ENCODE results near the gene AOPEP.

DNA sequence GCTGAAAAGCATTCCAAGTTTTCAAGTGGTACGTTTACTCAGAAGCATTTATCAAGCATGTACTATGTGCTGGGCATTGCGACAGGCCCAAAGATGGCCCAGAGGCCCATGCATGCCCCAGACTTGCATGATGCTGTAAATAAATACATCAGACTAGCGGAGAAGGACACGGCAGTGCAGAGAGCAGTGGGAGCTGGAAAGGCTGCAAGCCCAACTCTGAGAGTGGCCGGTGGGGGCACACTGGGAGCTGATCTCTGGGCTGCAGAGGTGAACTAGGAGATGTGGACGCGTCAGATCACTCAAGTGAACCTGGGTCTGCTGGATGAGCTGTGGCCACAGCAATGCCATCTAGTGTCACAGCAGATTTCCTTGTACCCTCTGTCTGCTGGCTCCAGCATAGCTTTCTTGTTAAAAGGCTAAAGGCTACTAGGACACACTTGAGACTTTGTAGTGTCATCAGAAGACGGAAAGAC, 344.1 kb downstream of the AOPEP start:
- TF ChIP-seq, protein P1, sequence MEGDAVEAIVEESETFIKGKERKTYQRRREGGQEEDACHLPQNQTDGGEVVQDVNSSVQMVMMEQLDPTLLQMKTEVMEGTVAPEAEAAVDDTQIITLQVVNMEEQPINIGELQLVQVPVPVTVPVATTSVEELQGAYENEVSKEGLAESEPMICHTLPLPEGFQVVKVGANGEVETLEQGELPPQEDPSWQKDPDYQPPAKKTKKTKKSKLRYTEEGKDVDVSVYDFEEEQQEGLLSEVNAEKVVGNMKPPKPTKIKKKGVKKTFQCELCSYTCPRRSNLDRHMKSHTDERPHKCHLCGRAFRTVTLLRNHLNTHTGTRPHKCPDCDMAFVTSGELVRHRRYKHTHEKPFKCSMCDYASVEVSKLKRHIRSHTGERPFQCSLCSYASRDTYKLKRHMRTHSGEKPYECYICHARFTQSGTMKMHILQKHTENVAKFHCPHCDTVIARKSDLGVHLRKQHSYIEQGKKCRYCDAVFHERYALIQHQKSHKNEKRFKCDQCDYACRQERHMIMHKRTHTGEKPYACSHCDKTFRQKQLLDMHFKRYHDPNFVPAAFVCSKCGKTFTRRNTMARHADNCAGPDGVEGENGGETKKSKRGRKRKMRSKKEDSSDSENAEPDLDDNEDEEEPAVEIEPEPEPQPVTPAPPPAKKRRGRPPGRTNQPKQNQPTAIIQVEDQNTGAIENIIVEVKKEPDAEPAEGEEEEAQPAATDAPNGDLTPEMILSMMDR (IDR thresholded peaks at IDR 0.05) = no peak
- TF ChIP-seq POLR2AphosphoS5 (IDR thresholded peaks at IDR 0.05; ENCODE audit: low read depth, low read length) (no peak), SIN3A (IDR thresholded peaks at IDR 0.05; ENCODE audit: borderline replicate concordance, insufficient read depth, low read depth, low read length) (no peak), TCF7L2 (IDR thresholded peaks at IDR 0.05; ENCODE audit: low read depth, low read length) (no peak)
- TF ChIP-seq, protein P2, sequence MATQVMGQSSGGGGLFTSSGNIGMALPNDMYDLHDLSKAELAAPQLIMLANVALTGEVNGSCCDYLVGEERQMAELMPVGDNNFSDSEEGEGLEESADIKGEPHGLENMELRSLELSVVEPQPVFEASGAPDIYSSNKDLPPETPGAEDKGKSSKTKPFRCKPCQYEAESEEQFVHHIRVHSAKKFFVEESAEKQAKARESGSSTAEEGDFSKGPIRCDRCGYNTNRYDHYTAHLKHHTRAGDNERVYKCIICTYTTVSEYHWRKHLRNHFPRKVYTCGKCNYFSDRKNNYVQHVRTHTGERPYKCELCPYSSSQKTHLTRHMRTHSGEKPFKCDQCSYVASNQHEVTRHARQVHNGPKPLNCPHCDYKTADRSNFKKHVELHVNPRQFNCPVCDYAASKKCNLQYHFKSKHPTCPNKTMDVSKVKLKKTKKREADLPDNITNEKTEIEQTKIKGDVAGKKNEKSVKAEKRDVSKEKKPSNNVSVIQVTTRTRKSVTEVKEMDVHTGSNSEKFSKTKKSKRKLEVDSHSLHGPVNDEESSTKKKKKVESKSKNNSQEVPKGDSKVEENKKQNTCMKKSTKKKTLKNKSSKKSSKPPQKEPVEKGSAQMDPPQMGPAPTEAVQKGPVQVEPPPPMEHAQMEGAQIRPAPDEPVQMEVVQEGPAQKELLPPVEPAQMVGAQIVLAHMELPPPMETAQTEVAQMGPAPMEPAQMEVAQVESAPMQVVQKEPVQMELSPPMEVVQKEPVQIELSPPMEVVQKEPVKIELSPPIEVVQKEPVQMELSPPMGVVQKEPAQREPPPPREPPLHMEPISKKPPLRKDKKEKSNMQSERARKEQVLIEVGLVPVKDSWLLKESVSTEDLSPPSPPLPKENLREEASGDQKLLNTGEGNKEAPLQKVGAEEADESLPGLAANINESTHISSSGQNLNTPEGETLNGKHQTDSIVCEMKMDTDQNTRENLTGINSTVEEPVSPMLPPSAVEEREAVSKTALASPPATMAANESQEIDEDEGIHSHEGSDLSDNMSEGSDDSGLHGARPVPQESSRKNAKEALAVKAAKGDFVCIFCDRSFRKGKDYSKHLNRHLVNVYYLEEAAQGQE (IDR thresholded peaks at IDR 0.05; ENCODE audit: insufficient read depth in 1 of 2, low read depth in 2 of 2, low read length in 1 of 2) = no peak

Data from Panc1 (cell line).